Mesendoderm (in vitro differentiated cells): ENCODE data around the gene SPTLC3.

Source experiments
- DNase-seq: peaks from one replicate; pipeline ENCODE4 v3.0.0; 2013
- H2AK5ac ChIP-seq: 2 replicates; pipeline ENCODE4 v1.6.1; 2013; ENCODE audit warnings: low read length, inconsistent platforms
- H2BK120ac ChIP-seq: 2 replicates; pipeline ENCODE4 v1.6.1; 2013; ENCODE audit warnings: low read depth, mild to moderate bottlenecking, low read length, moderate library complexity, mixed read lengths
- H2BK15ac ChIP-seq: replicated peaks from 2 replicates; pipeline ENCODE4 v1.6.1; 2013; ENCODE audit warnings: low read depth, mild to moderate bottlenecking, moderate library complexity
- H2BK5ac ChIP-seq: 2 replicates; pipeline ENCODE4 v1.6.1; 2013; ENCODE audit warnings: low read length, inconsistent platforms
- H3K18ac ChIP-seq: 2 replicates; pipeline ENCODE4 v1.6.1; 2013; ENCODE audit warnings: mild to moderate bottlenecking, low read length, mixed read lengths
- H3K23ac ChIP-seq: one replicate; pipeline ENCODE4 v1.6.1; 2013; ENCODE audit warnings: low read length
- H3K27ac ChIP-seq: 2 replicates; pipeline ENCODE4 v1.5.1; 2013; ENCODE audit warnings: low read depth, mild to moderate bottlenecking, inconsistent platforms, low read length, moderate library complexity
- H3K27me3 ChIP-seq: 2 replicates; pipeline ENCODE4 v1.6.1; 2013; ENCODE audit warnings: low read length, control low read depth, mild to moderate bottlenecking, inconsistent platforms; ENCODE audit not compliant: insufficient read depth, poor library complexity
- H3K36me3 ChIP-seq: 2 replicates; pipeline ENCODE4 v1.6.1; 2013; ENCODE audit warnings: low read length, inconsistent platforms; ENCODE audit not compliant: control insufficient read depth, insufficient read depth
- H3K4ac ChIP-seq: one replicate; pipeline ENCODE4 v1.6.1; 2013; ENCODE audit warnings: low read depth, mild to moderate bottlenecking, low read length, moderate library complexity
- H3K4me1 ChIP-seq: 2 replicates; pipeline ENCODE4 v1.6.1; 2013; ENCODE audit warnings: low read depth, low read length, inconsistent platforms; ENCODE audit not compliant: control insufficient read depth
- H3K4me2 ChIP-seq: 2 replicates; pipeline ENCODE4 v1.6.1; 2013; ENCODE audit warnings: low read length
- H3K4me3 ChIP-seq: 2 replicates; pipeline ENCODE4 v1.5.1; 2013; ENCODE audit warnings: mild to moderate bottlenecking, low read length
- H3K56ac ChIP-seq: one replicate; pipeline ENCODE4 v1.6.1; 2013; ENCODE audit warnings: low read length
- H3K79me1 ChIP-seq: 2 replicates; pipeline ENCODE4 v1.6.1; 2013; ENCODE audit warnings: low read length, inconsistent platforms
- H3K79me2 ChIP-seq: 2 replicates; pipeline ENCODE4 v1.6.1; 2013; ENCODE audit warnings: mild to moderate bottlenecking, low read length; ENCODE audit not compliant: control insufficient read depth, insufficient read depth
- H3K9ac ChIP-seq: 2 replicates; pipeline ENCODE4 v1.6.1; 2013; ENCODE audit warnings: low read length, inconsistent platforms
- H4K5ac ChIP-seq: one replicate; pipeline ENCODE4 v1.6.1; 2013; ENCODE audit warnings: low read length
- H4K8ac ChIP-seq: one replicate; pipeline ENCODE4 v1.6.1; 2013; ENCODE audit warnings: low read depth, mild to moderate bottlenecking, control low read depth, low read length, moderate library complexity
- WGBS: extraction: QIAGEN DNeasy Blood & Tissue Kit; methylation state at CpG from one replicate; pipeline ENCODE4 v1.1.7; 2013; ENCODE audit warnings: low lambda C conversion rate, missing lambda C conversion rate; ENCODE audit not compliant: insufficient coverage; ENCODE audit errors: extremely low coverage; 5-methylcytosine and 5-hydroxymethylcytosine counted together

The SPTLC3 gene

GRCh38 chr20:12997128-12997655, 11.6 kb upstream of the SPTLC3 start:
- no peak for DNase-seq
- no CpG with 5 or more reads among the region's 2 CpGs for WGBS
- Histone ChIP-seq H2BK15ac (no peak overlapping the region), H3K4ac (no peak overlapping the region), H3K9ac (no peak overlapping the region), H3K23ac (no peak overlapping the region), H4K5ac (no peak overlapping the region), H4K8ac (no peak overlapping the region), H3K27me3 (no peaks in the 10 kb centered on the region), H3K36me3 (no peaks in the 10 kb centered on the region), H3K4me3 (no peak overlapping the region), H3K79me2 (no peaks in the 10 kb centered on the region), H3K27ac (no peak overlapping the region), H2AK5ac (no peak overlapping the region), H2BK5ac (no peak overlapping the region), H3K79me1 (no peaks in the 10 kb centered on the region), H3K4me1 (no peaks in the 10 kb centered on the region), H2BK120ac (no peak overlapping the region), H3K4me2 (no peak overlapping the region), H3K18ac (no peak overlapping the region), H3K56ac (no peak overlapping the region)

GRCh38 chr20:12998046-12998445, 10.7 kb upstream of the SPTLC3 start:
- WGBS: no CpG with 5 or more reads among the region's 3 CpGs
- no peak overlapping the region for H3K27ac ChIP-seq
- H3K4ac ChIP-seq: no peak overlapping the region

GRCh38 chr20:12999201-12999600, 9.6 kb upstream of the SPTLC3 start:
- Histone ChIP-seq H3K56ac (no peak overlapping the region), H3K9ac (no peak overlapping the region), H3K79me1 (no peaks in the 10 kb centered on the region), H3K27ac (no peak overlapping the region), H3K4me3 (no peak overlapping the region), H3K4ac (no peak overlapping the region), H2BK5ac (no peak overlapping the region), H3K36me3 (no peaks in the 10 kb centered on the region), H3K23ac (no peak overlapping the region), H2BK120ac (no peak overlapping the region), H2BK15ac (no peak overlapping the region), H3K4me1 (no peaks in the 10 kb centered on the region), H4K8ac (no peak overlapping the region), H3K79me2 (no peaks in the 10 kb centered on the region), H3K27me3 (no peaks in the 10 kb centered on the region), H4K5ac (no peak overlapping the region), H3K18ac (no peak overlapping the region), H2AK5ac (no peak overlapping the region), H3K4me2 (no peak overlapping the region)
- WGBS: no CpG with 5 or more reads among the region's 3 CpGs
- no peak for DNase-seq

More at GRCh38 chr20:12998046-12998445, 10.7 kb upstream of the SPTLC3 start:
- H4K5ac ChIP-seq: no peak overlapping the region
- H4K8ac ChIP-seq: no peak overlapping the region
- H3K4me3 ChIP-seq: no peak overlapping the region
- no peak for DNase-seq
- H3K36me3 ChIP-seq: no peaks in the 10 kb centered on the region
- no peak overlapping the region for H2BK15ac ChIP-seq
- no peak overlapping the region for H3K23ac ChIP-seq
- H3K56ac ChIP-seq: no peak overlapping the region
- H3K79me1 ChIP-seq: no peaks in the 10 kb centered on the region
- H2AK5ac ChIP-seq: no peak overlapping the region
- H3K4me1 ChIP-seq: no peaks in the 10 kb centered on the region
- H3K18ac ChIP-seq: no peak overlapping the region
- no peak overlapping the region for H2BK5ac ChIP-seq
- H2BK120ac ChIP-seq: no peak overlapping the region
- no peaks in the 10 kb centered on the region for H3K79me2 ChIP-seq
- no peak overlapping the region for H3K4me2 ChIP-seq
- no peak overlapping the region for H3K9ac ChIP-seq
- no peaks in the 10 kb centered on the region for H3K27me3 ChIP-seq

GRCh38 chr20:13002251-13002650, 6.5 kb upstream of the SPTLC3 start:
- DNase-seq: no peak
- Histone ChIP-seq H3K27me3 (no peaks in the 10 kb centered on the region), H3K79me1 (no peaks in the 10 kb centered on the region), H2BK15ac (no peak overlapping the region), H3K23ac (no peak overlapping the region), H4K8ac (no peak overlapping the region), H3K36me3 (no peaks in the 10 kb centered on the region), H3K4me2 (no peak overlapping the region), H2BK120ac (no peak overlapping the region), H3K27ac (no peak overlapping the region), H3K56ac (no peak overlapping the region), H3K4ac (no peak overlapping the region), H3K79me2 (no peaks in the 10 kb centered on the region), H3K18ac (no peak overlapping the region), H3K4me1 (no peaks in the 10 kb centered on the region), H4K5ac (no peak overlapping the region), H2BK5ac (no peak overlapping the region), H2AK5ac (no peak overlapping the region), H3K9ac (no peak overlapping the region), H3K4me3 (no peak overlapping the region)
- no CpG with 5 or more reads among the region's 5 CpGs for WGBS

- DNase-seq: no peak
- H3K23ac ChIP-seq: no peak overlapping the region
- no peak overlapping the region for H3K27ac ChIP-seq
- H3K4me2 ChIP-seq: no peak overlapping the region
- no peak overlapping the region for H3K9ac ChIP-seq
- H2BK15ac ChIP-seq: no peak overlapping the region
- H3K79me2 ChIP-seq: no peaks in the 10 kb centered on the region
- no peak overlapping the region for H3K18ac ChIP-seq
- H3K56ac ChIP-seq: no peak overlapping the region
- no peak overlapping the region for H2BK5ac ChIP-seq
- no peak overlapping the region for H3K4ac ChIP-seq
- H3K79me1 ChIP-seq: no peaks in the 10 kb centered on the region
- no peak overlapping the region for H3K4me3 ChIP-seq
- no peak overlapping the region for H4K8ac ChIP-seq
- no CpG with 5 or more reads among the region's 3 CpGs for WGBS
- no peaks in the 10 kb centered on the region for H3K27me3 ChIP-seq
- H2BK120ac ChIP-seq: no peak overlapping the region
- peaks cover 4% of the 10 kb centered on the region for H3K4me1 ChIP-seq
- no peak overlapping the region for H2AK5ac ChIP-seq
- no peak overlapping the region for H4K5ac ChIP-seq
- H3K36me3 ChIP-seq: no peaks in the 10 kb centered on the region
Observed at GRCh38 chr20:13006825-13007224, 1.9 kb upstream of the SPTLC3 start.

- no peaks in the 10 kb centered on the region for H3K79me2 ChIP-seq
- H3K4ac ChIP-seq: no peak overlapping the region
- H3K27ac ChIP-seq: no peak overlapping the region
- H3K36me3 ChIP-seq: no peaks in the 10 kb centered on the region
- H3K27me3 ChIP-seq: no peaks in the 10 kb centered on the region
- no peaks in the 10 kb centered on the region for H3K79me1 ChIP-seq
- H2AK5ac ChIP-seq: no peak overlapping the region
- no peak overlapping the region for H3K18ac ChIP-seq
- no peak overlapping the region for H4K5ac ChIP-seq
- no peak overlapping the region for H3K4me2 ChIP-seq
- WGBS: no CpG with 5 or more reads among the region's 3 CpGs
- H2BK5ac ChIP-seq: no peak overlapping the region
- H2BK15ac ChIP-seq: no peak overlapping the region
- H4K8ac ChIP-seq: no peak overlapping the region
- H2BK120ac ChIP-seq: no peak overlapping the region
- no peak overlapping the region for H3K56ac ChIP-seq
- H3K9ac ChIP-seq: no peak overlapping the region
- no peak for DNase-seq
- no peak overlapping the region for H3K4me3 ChIP-seq
- no peak overlapping the region for H3K23ac ChIP-seq
- H3K4me1 ChIP-seq: peaks cover 4% of the 10 kb centered on the region
Observed at GRCh38 chr20:13007596-13007995, 1.2 kb upstream of the SPTLC3 start.
